Parathyroid adenoma (tissue), 2 donors: ENCODE measurements around the gene HMX1.

Experiments used
- H2AFZ ChIP-seq: fragments of 300-600 bp; sonication (generic); one replicate; pipeline ENCODE4 v1.7.0; 2017; ENCODE audit warnings: antibody characterized with exemption, mild to moderate bottlenecking
- H3K27ac ChIP-seq: fragments of 300-600 bp; sonication (generic); one replicate; pipeline ENCODE4 v1.7.0; 2017
- H3K27me3 ChIP-seq: fragments of 300-600 bp; sonication (generic); one replicate; pipeline ENCODE4 v1.7.0; 2017; ENCODE audit warnings: low read length; ENCODE audit not compliant: control insufficient read depth, insufficient read depth
- H3K36me3 ChIP-seq: fragments of 300-600 bp; sonication (generic); one replicate; pipeline ENCODE4 v1.7.0; 2017; ENCODE audit warnings: low read length; ENCODE audit not compliant: control insufficient read depth, insufficient read depth
- H3K4me1 ChIP-seq: fragments of 300-600 bp; sonication (generic); one replicate; pipeline ENCODE4 v1.7.0; 2017; ENCODE audit warnings: control low read depth
- H3K4me2 ChIP-seq: fragments of 300-600 bp; sonication (generic); one replicate; pipeline ENCODE4 v1.7.0; 2017; ENCODE audit warnings: low read length
- H3K4me3 ChIP-seq: fragments of 300-600 bp; sonication (generic); one replicate; pipeline ENCODE4 v1.7.0; 2017; ENCODE audit warnings: low read depth, low read length
- H3K79me2 ChIP-seq: fragments of 300-600 bp; sonication (generic); one replicate; pipeline ENCODE4 v1.7.0; 2017; ENCODE audit warnings: control low read depth
- H3K9ac ChIP-seq: fragments of 300-600 bp; sonication (generic); one replicate; pipeline ENCODE4 v1.7.0; 2017; ENCODE audit warnings: mild to moderate bottlenecking
- H3K9me3 ChIP-seq: fragments of 300-600 bp; sonication (generic); one replicate; pipeline ENCODE4 v1.7.0; 2017; ENCODE audit warnings: low read length; ENCODE audit not compliant: control insufficient read depth
- TF ChIP-seq, protein P1 (sequence below): fragments of 300-600 bp; sonication (generic); IDR thresholded peaks from one replicate; pipeline ENCODE4 v1.7.0; 2017; ENCODE audit warnings: antibody characterized with exemption, mild to moderate bottlenecking
- donor health status: primary hyperparathyroidism.

Gene HMX1

GRCh38 chr4:8871417-8872401 lies at the start of gene HMX1:
Gene HMX1 (minus strand): TSS chr4:8871839. CDS start chr4:8871614, 225 bp downstream.
- H3K9me3 ChIP-seq: no peaks in the 10 kb centered on the region
- TF ChIP-seq, protein P1, sequence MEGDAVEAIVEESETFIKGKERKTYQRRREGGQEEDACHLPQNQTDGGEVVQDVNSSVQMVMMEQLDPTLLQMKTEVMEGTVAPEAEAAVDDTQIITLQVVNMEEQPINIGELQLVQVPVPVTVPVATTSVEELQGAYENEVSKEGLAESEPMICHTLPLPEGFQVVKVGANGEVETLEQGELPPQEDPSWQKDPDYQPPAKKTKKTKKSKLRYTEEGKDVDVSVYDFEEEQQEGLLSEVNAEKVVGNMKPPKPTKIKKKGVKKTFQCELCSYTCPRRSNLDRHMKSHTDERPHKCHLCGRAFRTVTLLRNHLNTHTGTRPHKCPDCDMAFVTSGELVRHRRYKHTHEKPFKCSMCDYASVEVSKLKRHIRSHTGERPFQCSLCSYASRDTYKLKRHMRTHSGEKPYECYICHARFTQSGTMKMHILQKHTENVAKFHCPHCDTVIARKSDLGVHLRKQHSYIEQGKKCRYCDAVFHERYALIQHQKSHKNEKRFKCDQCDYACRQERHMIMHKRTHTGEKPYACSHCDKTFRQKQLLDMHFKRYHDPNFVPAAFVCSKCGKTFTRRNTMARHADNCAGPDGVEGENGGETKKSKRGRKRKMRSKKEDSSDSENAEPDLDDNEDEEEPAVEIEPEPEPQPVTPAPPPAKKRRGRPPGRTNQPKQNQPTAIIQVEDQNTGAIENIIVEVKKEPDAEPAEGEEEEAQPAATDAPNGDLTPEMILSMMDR: no peak
- no peaks in the 10 kb centered on the region for H3K79me2 ChIP-seq
- H3K4me1 ChIP-seq: no peaks in the 10 kb centered on the region
- peaks cover 30% of the 10 kb centered on the region for H3K27me3 ChIP-seq
- H3K4me3 ChIP-seq: no peak within 1 kb of the TSS
- H3K4me2 ChIP-seq: peak within 1 kb of the TSS; percentile 42
- H3K36me3 ChIP-seq: no peaks in the 10 kb centered on the region
- H3K27ac ChIP-seq: no peak within 1 kb of the TSS
- H2AFZ ChIP-seq: no peak within 1 kb of the TSS
- no peak within 1 kb of the TSS for H3K9ac ChIP-seq

- Histone ChIP-seq H3K36me3 (no peaks in the 10 kb centered on the region), H3K9me3 (no peaks in the 10 kb centered on the region), H3K4me2 (no peak overlapping the region), H3K27ac (no peak overlapping the region), H3K27me3 (no peaks in the 10 kb centered on the region), H3K4me1 (no peaks in the 10 kb centered on the region), H3K9ac (no peak overlapping the region), H3K4me3 (no peak overlapping the region), H2AFZ (no peak overlapping the region), H3K79me2 (no peaks in the 10 kb centered on the region)
- TF ChIP-seq, protein P1: no peak
Measured at GRCh38 chr4:8920969-8921368, 49.3 kb upstream of the HMX1 start.

DNA sequence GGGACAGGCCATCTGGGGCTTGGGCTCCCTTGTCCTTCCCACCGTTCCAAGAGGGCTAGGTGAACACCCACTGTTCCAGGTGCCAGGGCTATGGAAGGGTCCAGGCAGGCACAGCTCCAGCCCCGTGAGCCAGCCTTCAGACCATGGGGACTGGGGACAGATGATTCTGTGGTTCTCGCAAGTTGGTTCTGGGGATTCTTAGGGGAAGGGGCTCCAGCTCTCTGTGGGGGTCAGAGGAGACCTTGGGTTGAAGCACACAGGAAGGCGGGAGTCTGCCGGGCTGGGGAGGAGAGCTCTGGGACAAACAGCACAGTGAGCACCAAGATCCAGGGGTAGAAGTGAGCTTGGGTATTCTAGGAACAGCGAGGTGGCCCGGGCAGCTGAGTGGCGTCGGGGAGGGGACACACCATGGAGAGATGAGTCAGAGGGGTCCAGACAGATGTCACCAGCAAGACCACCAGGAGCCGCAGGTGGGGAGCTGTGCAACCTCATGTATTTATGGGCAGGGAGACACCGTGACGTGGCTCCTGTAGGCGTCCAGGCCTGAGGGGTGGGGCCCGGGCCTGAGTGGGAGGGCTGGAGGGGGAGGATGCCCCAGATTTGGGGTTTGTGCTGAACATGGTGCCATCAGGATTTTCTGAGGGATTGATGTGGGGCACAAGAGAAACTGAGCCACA lies 48.8 kb upstream of the HMX1 start:
- H3K4me2 ChIP-seq: no peak overlapping the region
- H3K27ac ChIP-seq: no peak overlapping the region
- H3K27me3 ChIP-seq: no peaks in the 10 kb centered on the region
- H3K36me3 ChIP-seq: no peaks in the 10 kb centered on the region
- H3K9ac ChIP-seq: no peak overlapping the region
- TF ChIP-seq, protein P1: no peak
- H3K4me1 ChIP-seq: no peaks in the 10 kb centered on the region
- no peaks in the 10 kb centered on the region for H3K79me2 ChIP-seq
- H3K9me3 ChIP-seq: no peaks in the 10 kb centered on the region
- H3K4me3 ChIP-seq: no peak overlapping the region
- no peak overlapping the region for H2AFZ ChIP-seq

GRCh38 chr4:8919651-8920288 lies 48.1 kb upstream of the HMX1 start:
- H3K36me3 ChIP-seq: no peaks in the 10 kb centered on the region
- H3K4me1 ChIP-seq: no peaks in the 10 kb centered on the region
- no peaks in the 10 kb centered on the region for H3K9me3 ChIP-seq
- H3K79me2 ChIP-seq: no peaks in the 10 kb centered on the region
- H3K27me3 ChIP-seq: no peaks in the 10 kb centered on the region
- TF ChIP-seq, protein P1: no peak
- no peak overlapping the region for H3K4me3 ChIP-seq
- no peak overlapping the region for H3K9ac ChIP-seq
- H3K4me2 ChIP-seq: no peak overlapping the region
- no peak overlapping the region for H3K27ac ChIP-seq
- no peak overlapping the region for H2AFZ ChIP-seq
